Measurements from ENCODE around the gene CFTR.

CFTR gene

GRCh38 chr7:117531595-117532244, 51.9 kb downstream of the CFTR start:
- Histone ChIP-seq H3K27ac (ENCODE audit: extremely low read depth, low read depth, low read length) (no peak overlapping the region), H3K4me1 (ENCODE audit: control insufficient read depth, insufficient read depth, low read length) (no peaks in the 10 kb centered on the region), H3K4me3 (ENCODE audit: low read depth, low read length) (no peak overlapping the region), H3K36me3 (ENCODE audit: control insufficient read depth in 2 of 2, insufficient read depth in 1 of 2, low read length in 2 of 2) (no peaks in the 10 kb centered on the region), H3K9me3 (ENCODE audit: control insufficient read depth, insufficient read depth, low read depth, low read length) (no peaks in the 10 kb centered on the region)
- CTCF ChIA-PET = interaction anchor here (0.6 kb wide), 1 partner anchor 153 kb away, joined by 3 read pairs; no protein-coding TSS in a partner anchor
- TF ChIP-seq ZBTB44 (tag by site-specific recombination; IDR thresholded peaks at IDR 0.05) = no peak
- no peak for TF ChIP-seq ZBTB1 (tag by site-specific recombination; IDR thresholded peaks at IDR 0.05)
- TF ChIP-seq ZNF530 (tag by site-specific recombination; IDR thresholded peaks at IDR 0.05; ENCODE audit: low read depth) = no peak
- TF ChIP-seq ZNF571 (tag by site-specific recombination; IDR thresholded peaks at IDR 0.05) = no peak
- TF ChIP-seq ZNF544 (tag by site-specific recombination; IDR thresholded peaks at IDR 0.05) = no peak
- TF ChIP-seq KLF7 (tag by site-specific recombination; IDR thresholded peaks at IDR 0.05; ENCODE audit: borderline replicate concordance) = no peak
- TF ChIP-seq, protein P1, sequence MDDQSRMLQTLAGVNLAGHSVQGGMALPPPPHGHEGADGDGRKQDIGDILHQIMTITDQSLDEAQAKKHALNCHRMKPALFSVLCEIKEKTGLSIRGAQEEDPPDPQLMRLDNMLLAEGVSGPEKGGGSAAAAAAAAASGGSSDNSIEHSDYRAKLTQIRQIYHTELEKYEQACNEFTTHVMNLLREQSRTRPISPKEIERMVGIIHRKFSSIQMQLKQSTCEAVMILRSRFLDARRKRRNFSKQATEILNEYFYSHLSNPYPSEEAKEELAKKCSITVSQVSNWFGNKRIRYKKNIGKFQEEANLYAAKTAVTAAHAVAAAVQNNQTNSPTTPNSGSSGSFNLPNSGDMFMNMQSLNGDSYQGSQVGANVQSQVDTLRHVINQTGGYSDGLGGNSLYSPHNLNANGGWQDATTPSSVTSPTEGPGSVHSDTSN (CRISPR knock-in tag; IDR thresholded peaks at IDR 0.05) = no peak
- no peak for TF ChIP-seq GLIS2 (tag by site-specific recombination; IDR thresholded peaks at IDR 0.05)
- TF ChIP-seq, protein P2, sequence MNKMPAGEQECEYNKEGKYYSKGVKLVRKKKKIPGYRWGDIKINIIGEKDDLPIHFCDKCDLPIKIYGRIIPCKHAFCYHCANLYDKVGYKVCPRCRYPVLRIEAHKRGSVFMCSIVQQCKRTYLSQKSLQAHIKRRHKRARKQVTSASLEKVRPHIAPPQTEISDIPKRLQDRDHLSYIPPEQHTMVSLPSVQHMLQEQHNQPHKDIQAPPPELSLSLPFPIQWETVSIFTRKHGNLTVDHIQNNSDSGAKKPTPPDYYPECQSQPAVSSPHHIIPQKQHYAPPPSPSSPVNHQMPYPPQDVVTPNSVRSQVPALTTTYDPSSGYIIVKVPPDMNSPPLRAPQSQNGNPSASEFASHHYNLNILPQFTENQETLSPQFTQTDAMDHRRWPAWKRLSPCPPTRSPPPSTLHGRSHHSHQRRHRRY (tag by site-specific recombination; IDR thresholded peaks at IDR 0.05) = no peak
- no peak for TF ChIP-seq ZNF175 (tag by site-specific recombination; IDR thresholded peaks at IDR 0.05)
- no peak for TF ChIP-seq OSR2 (tag by site-specific recombination; IDR thresholded peaks at IDR 0.05)
- TF ChIP-seq ZNF426 (tag by site-specific recombination; IDR thresholded peaks at IDR 0.05) = no peak
- TF ChIP-seq KLF16 (tag by site-specific recombination; IDR thresholded peaks at IDR 0.05) = no peak
- no peak for TF ChIP-seq ZSCAN23 (tag by site-specific recombination; IDR thresholded peaks at IDR 0.05)
- TF ChIP-seq ZNF585B (tag by site-specific recombination; IDR thresholded peaks at IDR 0.05) = no peak
- POLR2A ChIA-PET = interaction anchor here (0.6 kb wide), 1 partner anchor 19 kb away, joined by 4 read pairs; no protein-coding TSS in a partner anchor

DNA sequence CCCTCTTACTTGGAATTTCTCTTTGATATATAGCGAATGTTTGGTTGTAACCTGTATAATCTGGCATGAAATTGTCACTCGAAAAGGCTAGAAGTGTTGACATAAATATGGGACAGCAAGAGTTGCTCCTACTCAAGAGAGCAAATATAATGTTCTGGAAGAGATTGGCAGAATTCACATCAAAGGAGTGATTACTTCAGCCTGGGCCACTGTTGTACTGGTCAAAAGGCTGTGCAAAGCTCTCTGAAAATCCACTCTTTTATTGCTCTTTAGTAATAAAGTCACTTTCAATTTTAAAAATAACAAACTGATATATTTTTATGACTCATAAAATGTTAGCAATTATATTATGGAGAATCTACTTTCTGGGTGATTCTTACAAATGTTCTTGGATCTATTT, 58.2 kb downstream of the CFTR start:
- H3K4me3 ChIP-seq (ENCODE audit: low read depth, low read length) = no peak overlapping the region
- no peaks in the 10 kb centered on the region for H3K4me1 ChIP-seq (ENCODE audit: control insufficient read depth, insufficient read depth, low read length)
- no peaks in the 10 kb centered on the region for H3K9me3 ChIP-seq (ENCODE audit: control insufficient read depth, insufficient read depth, low read depth, low read length)
- no peak overlapping the region for H3K27ac ChIP-seq (ENCODE audit: extremely low read depth, low read depth, low read length)
- POLR2A ChIA-PET = no interaction called here
- CTCF ChIA-PET = interaction anchor here (0.6 kb wide), 1 partner anchor 39 kb away, joined by 3 read pairs; no protein-coding TSS in a partner anchor
- H3K36me3 ChIP-seq (ENCODE audit: control insufficient read depth in 2 of 2, insufficient read depth in 1 of 2, low read length in 2 of 2) = no peaks in the 10 kb centered on the region
- TF ChIP-seq ZNF596 (tag by site-specific recombination; IDR thresholded peaks at IDR 0.05) (no peak), ZNF658 (tag by site-specific recombination; IDR thresholded peaks at IDR 0.05) (no peak), ZBTB10 (tag by site-specific recombination; IDR thresholded peaks at IDR 0.05) (no peak), PRDM2 (tag by site-specific recombination; IDR thresholded peaks at IDR 0.05; ENCODE audit: borderline replicate concordance) (no peak)
